IMR-90 (cell line): ENCODE data around the gene TADA2A. TPM values are rescaled to one million over a fixed set of nuclear protein-coding genes. Genes with fewer than 3 reads are reported as not detected.
A peak's percentile ranks its signal among the peaks of the same experiment; 100 is the strongest.

ENCODE experiments used
- ATAC-seq: fragments of 200-7000 bp; cut with Tn5 transposase; 2 replicates; pipeline ENCODE4 v1.9.1; 2020; ENCODE audit warnings: low read depth, mild to moderate bottlenecking, moderate library complexity
- BruUV-seq: library from RNA; stranded (reverse); fragments of 400-500 nt; replicated peaks from 2 replicates; lab custom pipeline; 2021; lab: Mats Ljungman, UMichigan
- CTCF ChIA-PET: fragments of 300-600 bp; formaldehyde crosslinking; extraction: SDS; loops from one replicate; lab custom pipeline; 2021; ENCODE audit warnings: antibody characterized with exemption; lab: Yijun Ruan, JAX
- POLR2A ChIA-PET: fragments of 300-600 bp; sonication (Branson Sonifier 250); formaldehyde crosslinking; loops from one replicate; lab custom pipeline; 2022; ENCODE audit warnings: antibody characterized with exemption; ENCODE audit not compliant: unreplicated experiment; lab: Charles Lee
- DNase-seq: peaks from one replicate; pipeline ENCODE4 v3.0.0; 2013
- H2AFZ ChIP-seq: replicated peaks from 2 replicates; pipeline ENCODE3; 2013; ENCODE audit warnings: low read length, mild to moderate bottlenecking; ENCODE audit not compliant: poor library complexity
- H2AK5ac ChIP-seq: 2 replicates; pipeline ENCODE4 v1.6.1; 2013; ENCODE audit warnings: low read depth, low read length, inconsistent platforms
- H2AK9ac ChIP-seq: replicated peaks from 2 replicates; pipeline ENCODE3; 2013; ENCODE audit warnings: mild to moderate bottlenecking, low read depth, low read length, moderate library complexity; ENCODE audit not compliant: poor library complexity
- H2BK120ac ChIP-seq: 2 replicates; pipeline ENCODE4 v1.6.1; 2013; ENCODE audit warnings: low read depth, low read length, inconsistent platforms
- H2BK15ac ChIP-seq: 3 replicates; pipeline ENCODE4 v1.6.1; 2013; ENCODE audit warnings: low read depth, low read length, inconsistent platforms
- H2BK20ac ChIP-seq: 2 replicates; pipeline ENCODE4 v1.6.1; 2013; ENCODE audit warnings: low read depth, mild to moderate bottlenecking, inconsistent platforms, low read length, moderate library complexity
- H2BK5ac ChIP-seq: 2 replicates; pipeline ENCODE4 v1.6.1; 2013; ENCODE audit warnings: mild to moderate bottlenecking, low read depth, low read length, inconsistent platforms; ENCODE audit not compliant: poor library complexity, severe bottlenecking
- H3K14ac ChIP-seq: replicated peaks from 2 replicates; pipeline ENCODE4 v1.6.1; 2013; ENCODE audit warnings: low read depth, low read length, inconsistent platforms
- H3K18ac ChIP-seq: 2 replicates; pipeline ENCODE4 v1.6.1; 2013; ENCODE audit warnings: low read depth, low read length, control low read depth
- H3K23ac ChIP-seq: 2 replicates; pipeline ENCODE4 v1.6.1; 2013; ENCODE audit warnings: low read depth, low read length, inconsistent platforms
- H3K27ac ChIP-seq: 2 replicates; pipeline ENCODE4 v1.5.1; 2013; ENCODE audit warnings: mild to moderate bottlenecking, control low read depth, low read length; ENCODE audit not compliant: insufficient read depth
- H3K27me3 ChIP-seq: 2 replicates; pipeline ENCODE4 v1.6.1; 2013; ENCODE audit warnings: low read length; ENCODE audit not compliant: control insufficient read depth, insufficient read depth
- H3K36me3 ChIP-seq: 2 replicates; pipeline ENCODE4 v1.6.1; 2013; ENCODE audit warnings: low read length, mixed read lengths; ENCODE audit not compliant: control insufficient read depth, insufficient read depth
- H3K4ac ChIP-seq: 2 replicates; pipeline ENCODE4 v1.6.1; 2013; ENCODE audit warnings: low read depth, low read length, inconsistent platforms
- H3K4me1 ChIP-seq: 2 replicates; pipeline ENCODE4 v1.6.1; 2013; ENCODE audit warnings: low read length, mixed read lengths; ENCODE audit not compliant: control insufficient read depth, insufficient read depth
- H3K4me2 ChIP-seq: 2 replicates; pipeline ENCODE4 v1.6.1; 2013; ENCODE audit warnings: low read depth, mild to moderate bottlenecking, control low read depth, low read length, moderate library complexity
- H3K4me3 ChIP-seq: 2 replicates; pipeline ENCODE4 v1.5.1; 2013; ENCODE audit warnings: low read depth, mild to moderate bottlenecking, control low read depth, low read length, moderate library complexity; ENCODE audit not compliant: insufficient read depth
- H3K56ac ChIP-seq: 2 replicates; pipeline ENCODE4 v1.6.1; 2013; ENCODE audit warnings: low read length, inconsistent platforms; ENCODE audit not compliant: insufficient read depth; ENCODE audit errors: extremely low read depth
- H3K79me1 ChIP-seq, 2 experiments: 2 replicates each; pipeline ENCODE4 v1.6.1; 2013; ENCODE audit warnings: low read length in 2 of 2, inconsistent platforms in 1 of 2, low read depth in 1 of 2
- H3K9ac ChIP-seq: 2 replicates; pipeline ENCODE4 v1.6.1; 2013; ENCODE audit warnings: low read depth, low read length, control low read depth
- H3K9me1 ChIP-seq: 2 replicates; pipeline ENCODE4 v1.6.1; 2013; ENCODE audit warnings: low read length, inconsistent platforms; ENCODE audit not compliant: insufficient read depth
- H3K9me3 ChIP-seq: 2 replicates; pipeline ENCODE4 v1.6.1; 2013; ENCODE audit warnings: low read length; ENCODE audit not compliant: control insufficient read depth, insufficient read depth
- H4K20me1 ChIP-seq: 2 replicates; pipeline ENCODE4 v1.6.1; 2013; ENCODE audit warnings: low read length, inconsistent platforms; ENCODE audit not compliant: insufficient read depth
- H4K5ac ChIP-seq: 2 replicates; pipeline ENCODE4 v1.6.1; 2013; ENCODE audit warnings: mild to moderate bottlenecking, low read depth, low read length, control low read depth
- H4K8ac ChIP-seq, 2 experiments: 2 replicates each; pipeline ENCODE4 v1.6.1; 2013; ENCODE audit warnings: low read depth in 2 of 2, low read length in 2 of 2, control low read depth in 1 of 2, inconsistent platforms in 1 of 2
- H4K91ac ChIP-seq: 2 replicates; pipeline ENCODE4 v1.6.1; 2013; ENCODE audit warnings: low read depth, low read length, inconsistent platforms; ENCODE audit not compliant: insufficient read depth
- BHLHE40 ChIP-seq: fragments of 150-350 bp; IDR thresholded peaks from 2 replicates; pipeline ENCODE4 v1.6.1; 2016; ENCODE audit warnings: mild to moderate bottlenecking, low read depth, low read length
- CTCF ChIP-seq: conservative IDR thresholded peaks from 2 replicates; pipeline ENCODE4 v1.5.1; 2012; ENCODE audit warnings: mild to moderate bottlenecking, low read depth, low read length, improper control_type of control experiment
- FOS ChIP-seq: fragments of 150-350 bp; IDR thresholded peaks from 2 replicates; pipeline ENCODE4 v1.6.1; 2016; ENCODE audit warnings: low read depth, low read length
- MAFK ChIP-seq: IDR thresholded peaks from 2 replicates; pipeline ENCODE4 v1.6.1; 2012; ENCODE audit warnings: low read depth, low read length, improper control_type of control experiment
- RAD21 ChIP-seq: IDR thresholded peaks from 2 replicates; pipeline ENCODE4 v1.6.1; 2012; ENCODE audit warnings: low read length, improper control_type of control experiment
- RFX5 ChIP-seq: IDR thresholded peaks from 2 replicates; pipeline ENCODE4 v1.8.0; 2012; ENCODE audit warnings: low read depth, mild to moderate bottlenecking, low read length, moderate library complexity
- SMC3 ChIP-seq: fragments of 150-350 bp; IDR thresholded peaks from 2 replicates; pipeline ENCODE4 v1.6.1; 2016; ENCODE audit warnings: low read depth, mild to moderate bottlenecking, antibody characterized with exemption, low read length, moderate library complexity
- USF2 ChIP-seq: fragments of 150-350 bp; IDR thresholded peaks from 2 replicates; pipeline ENCODE4 v1.6.1; 2017; ENCODE audit warnings: mild to moderate bottlenecking, antibody characterized with exemption, low read length, low read depth
- WGBS, 2 experiments: methylation state at CpG; one replicate each; pipeline versions ENCODE4 v1.1.5 to v1.1.7; 2013; ENCODE audit warnings: missing lambda C conversion rate in 2 of 2; ENCODE audit not compliant: insufficient read length in 1 of 2; ENCODE audit errors: extremely low coverage in 2 of 2; 5-methylcytosine and 5-hydroxymethylcytosine counted together
- dilution Hi-C: fragments of 300-500 bp; cut with HindIII; formaldehyde crosslinking; loops from one replicate; pipeline ENCODE4 v1.14.3; 2018; ENCODE audit warnings: low sequenced_read_pairs; ENCODE audit not compliant: unreplicated experiment
- in situ Hi-C: fragments of 300-500 bp; cut with MboI; formaldehyde crosslinking; loops from 3 replicates; pipeline ENCODE4 v1.14.3; 2019; ENCODE audit warnings: low sequenced_read_pairs, inconsistent platforms, mixed read lengths
- intact Hi-C: fragments of 100-400 bp; cut with micrococcal nuclease; formaldehyde crosslinking; loops from 2 replicates; pipeline ENCODE4 v1.10.0; 2022
- polyA plus RNA-seq, 3 experiments: library from polyadenylated mRNA; depleted of rRNA; stranded (reverse); fragments of >200 nt; gene quantifications; 2 replicates each; pipeline ENCODE4 v1.2.3, GENCODE V29; 2012; ENCODE audit warnings: low replicate concordance in 1 of 3
- total RNA-seq: library from RNA; depleted of rRNA; stranded (reverse); fragments of >200 nt; gene quantifications from 2 replicates; pipeline ENCODE4 v1.2.3, GENCODE V29; 2012

The TADA2A gene
- total and polyA plus RNA-seq, 2 of the 4 experiments (the other 2 are of a cell fraction): 13.1 to 19.7 TPM

GRCh38 chr17:37527249-37527851, 120.7 kb downstream of the TADA2A start:
- H2BK5ac ChIP-seq: no peak overlapping the region
- TF ChIP-seq MAFK (no peak), CTCF (peak; percentile 72), RFX5 (no peak), RAD21 (peak; percentile 79), SMC3 (peak; percentile 66), BHLHE40 (no peak), FOS (no peak), USF2 (no peak)
- CTCF ChIA-PET: interaction anchor here (0.6 to 2.1 kb wide), 6 partner anchors 9 to 91 kb away, joined by 3 to 6 read pairs (median 4); no protein-coding TSS in a partner anchor
- H3K36me3 ChIP-seq: peaks cover 17% of the 10 kb centered on the region
- H3K27ac ChIP-seq: no peak overlapping the region
- H2BK20ac ChIP-seq: no peak overlapping the region
- ATAC-seq: peak; percentile 85
- DNase-seq: peak; percentile 70
- H3K18ac ChIP-seq: no peak overlapping the region
- no peak overlapping the region for H4K91ac ChIP-seq
- H3K23ac ChIP-seq: no peak overlapping the region
- H3K9me1 ChIP-seq: peaks cover 13% of the 10 kb centered on the region
- no peak overlapping the region for H2AK5ac ChIP-seq
- H3K9me3 ChIP-seq: no peaks in the 10 kb centered on the region
- H2BK15ac ChIP-seq: no peak overlapping the region
- H3K14ac ChIP-seq: no peak overlapping the region
- H2AFZ ChIP-seq: no peak overlapping the region
- peaks cover 7% of the 10 kb centered on the region for H3K4me1 ChIP-seq
- POLR2A ChIA-PET: no interaction called here
- in situ Hi-C loops: no loop called here
- dilution Hi-C loops: no loop called here
- no peak overlapping the region for H4K5ac ChIP-seq
- no peak overlapping the region for H3K4me3 ChIP-seq
- intact Hi-C loops: loop anchor here (1.0 to 5.0 kb wide), 2 partner anchors 50 to 289 kb away; no protein-coding TSS in a partner anchor
- no CpG with 5 or more reads among the region's 5 CpGs for WGBS, 2 experiments
- no peak overlapping the region for H2AK9ac ChIP-seq
- H4K8ac ChIP-seq: no peak overlapping the region
- no peak overlapping the region for H3K4me2 ChIP-seq
- no peak overlapping the region for H2BK120ac ChIP-seq
- H3K27me3 ChIP-seq: no peaks in the 10 kb centered on the region
- no peak overlapping the region for H3K9ac ChIP-seq
- BruUV-seq: no TSS peak
- peaks cover 6% of the 10 kb centered on the region; the same call in 1 of the 2 replicates for H4K20me1 ChIP-seq
- H3K79me1 ChIP-seq: peaks cover 3 to 35% of the 10 kb centered on the region in 2 experiments; a peak in 2 of 4 replicates
- no peak overlapping the region for H3K56ac ChIP-seq
- H3K4ac ChIP-seq: no peak overlapping the region
